ENCODE measurements around the gene CITED4. TPM values are rescaled to one million over a fixed set of nuclear protein-coding genes. Genes with fewer than 3 reads are reported as not detected.

CITED4 gene
- total RNA-seq, 2 experiments from 2014 or later: 2.0 TPM; not detected in 1

DNA sequence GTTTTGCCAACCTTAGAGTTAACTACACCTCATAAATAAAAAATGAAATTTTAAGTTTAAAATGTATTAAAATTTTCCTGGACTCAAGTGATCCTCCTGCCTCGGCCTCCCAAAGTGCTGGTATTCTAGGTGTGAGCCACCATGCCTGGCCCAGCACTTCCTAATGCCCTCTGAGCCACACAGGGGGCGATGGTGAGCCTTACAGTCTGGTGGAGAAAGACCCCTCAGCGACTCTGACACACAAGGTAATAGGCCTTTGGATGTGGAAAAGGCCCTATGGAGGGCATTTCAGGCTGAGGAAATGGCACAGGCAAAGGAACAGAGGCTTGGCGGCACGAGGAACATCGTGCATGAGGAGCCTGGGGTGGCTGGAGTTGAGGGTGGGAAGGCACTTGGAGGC, 6.7 kb downstream of the CITED4 start:
- CTCF ChIA-PET (ENCODE audit: unreplicated experiment): no interaction called here
- H3K79me2 ChIP-seq (ENCODE audit: insufficient read depth, low read depth, low read length): no peaks in the 10 kb centered on the region
- no peak for DNase-seq (ENCODE audit: low spot score)
- H3K9me2 ChIP-seq (ENCODE audit: insufficient read depth, low read length): no peaks in the 10 kb centered on the region
- no peaks in the 10 kb centered on the region for H3K4me1 ChIP-seq (ENCODE audit: insufficient read depth, low read length, poor library complexity, severe bottlenecking)
- H4K20me1 ChIP-seq (ENCODE audit: insufficient read depth, low read length): no peaks in the 10 kb centered on the region
- no peak overlapping the region for H3K4me2 ChIP-seq (ENCODE audit: low read length)
- no peak for TF ChIP-seq EZH2phosphoT487 (IDR thresholded peaks at IDR 0.05; ENCODE audit: borderline replicate concordance, low read depth, low read length)
- TF ChIP-seq, protein P1, sequence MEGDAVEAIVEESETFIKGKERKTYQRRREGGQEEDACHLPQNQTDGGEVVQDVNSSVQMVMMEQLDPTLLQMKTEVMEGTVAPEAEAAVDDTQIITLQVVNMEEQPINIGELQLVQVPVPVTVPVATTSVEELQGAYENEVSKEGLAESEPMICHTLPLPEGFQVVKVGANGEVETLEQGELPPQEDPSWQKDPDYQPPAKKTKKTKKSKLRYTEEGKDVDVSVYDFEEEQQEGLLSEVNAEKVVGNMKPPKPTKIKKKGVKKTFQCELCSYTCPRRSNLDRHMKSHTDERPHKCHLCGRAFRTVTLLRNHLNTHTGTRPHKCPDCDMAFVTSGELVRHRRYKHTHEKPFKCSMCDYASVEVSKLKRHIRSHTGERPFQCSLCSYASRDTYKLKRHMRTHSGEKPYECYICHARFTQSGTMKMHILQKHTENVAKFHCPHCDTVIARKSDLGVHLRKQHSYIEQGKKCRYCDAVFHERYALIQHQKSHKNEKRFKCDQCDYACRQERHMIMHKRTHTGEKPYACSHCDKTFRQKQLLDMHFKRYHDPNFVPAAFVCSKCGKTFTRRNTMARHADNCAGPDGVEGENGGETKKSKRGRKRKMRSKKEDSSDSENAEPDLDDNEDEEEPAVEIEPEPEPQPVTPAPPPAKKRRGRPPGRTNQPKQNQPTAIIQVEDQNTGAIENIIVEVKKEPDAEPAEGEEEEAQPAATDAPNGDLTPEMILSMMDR (conservative IDR thresholded peaks at IDR 0.05; ENCODE audit: low read length): peak; percentile 54
- no peaks in the 10 kb centered on the region for H3K36me3 ChIP-seq (ENCODE audit: insufficient read depth, low read length)
- POLR2A ChIA-PET: no interaction called here
- intact Hi-C loops (cut with micrococcal nuclease; ENCODE audit: unreplicated experiment): no loop called here
- no peaks in the 10 kb centered on the region for H3K9me3 ChIP-seq (ENCODE audit: low read length)
- H3K27ac ChIP-seq (ENCODE audit: low read depth, low read length, poor library complexity, severe bottlenecking): no peak overlapping the region
- H3K4me3 ChIP-seq (ENCODE audit: low read depth, low read length, poor library complexity, severe bottlenecking): no peak overlapping the region
- BruUV-seq (replicated peaks): no TSS peak
- H2AFZ ChIP-seq (ENCODE audit: low read length): no peak overlapping the region

- no TSS peak for BruUV-seq (replicated peaks)
- ChIA-PET CTCF (ENCODE audit: unreplicated experiment) (interaction anchor here (0.5 to 0.8 kb wide), 2 partner anchors 80 to 178 kb away, joined by 3 to 4 read pairs; no protein-coding TSS in a partner anchor), POLR2A (no interaction called here)
- Histone ChIP-seq H3K79me2 (ENCODE audit: insufficient read depth, low read depth, low read length) (no peaks in the 10 kb centered on the region), H3K4me2 (ENCODE audit: low read length) (no peak overlapping the region), H3K9me3 (ENCODE audit: low read length) (no peaks in the 10 kb centered on the region), H2AFZ (ENCODE audit: low read length) (no peak overlapping the region), H3K36me3 (ENCODE audit: insufficient read depth, low read length) (no peaks in the 10 kb centered on the region), H3K27ac (ENCODE audit: low read depth, low read length, poor library complexity, severe bottlenecking) (no peak overlapping the region), H3K4me1 (ENCODE audit: insufficient read depth, low read length, poor library complexity, severe bottlenecking) (peaks cover 11% of the 10 kb centered on the region), H4K20me1 (ENCODE audit: insufficient read depth, low read length) (no peaks in the 10 kb centered on the region), H3K9me2 (ENCODE audit: insufficient read depth, low read length) (no peaks in the 10 kb centered on the region), H3K4me3 (ENCODE audit: low read depth, low read length, poor library complexity, severe bottlenecking) (no peak overlapping the region)
- no peak for DNase-seq (ENCODE audit: low spot score)
- intact Hi-C loops (cut with micrococcal nuclease; ENCODE audit: unreplicated experiment): loop anchor here (5.0 kb wide), 1 partner anchor 262 kb away; no protein-coding TSS in a partner anchor
- TF ChIP-seq, protein P1 (conservative IDR thresholded peaks at IDR 0.05; ENCODE audit: low read length): no peak
- TF ChIP-seq EZH2phosphoT487 (IDR thresholded peaks at IDR 0.05; ENCODE audit: borderline replicate concordance, low read depth, low read length): no peak
Observed at GRCh38 chr1:40853885-40854170, 8.3 kb downstream of the CITED4 start.

DNA sequence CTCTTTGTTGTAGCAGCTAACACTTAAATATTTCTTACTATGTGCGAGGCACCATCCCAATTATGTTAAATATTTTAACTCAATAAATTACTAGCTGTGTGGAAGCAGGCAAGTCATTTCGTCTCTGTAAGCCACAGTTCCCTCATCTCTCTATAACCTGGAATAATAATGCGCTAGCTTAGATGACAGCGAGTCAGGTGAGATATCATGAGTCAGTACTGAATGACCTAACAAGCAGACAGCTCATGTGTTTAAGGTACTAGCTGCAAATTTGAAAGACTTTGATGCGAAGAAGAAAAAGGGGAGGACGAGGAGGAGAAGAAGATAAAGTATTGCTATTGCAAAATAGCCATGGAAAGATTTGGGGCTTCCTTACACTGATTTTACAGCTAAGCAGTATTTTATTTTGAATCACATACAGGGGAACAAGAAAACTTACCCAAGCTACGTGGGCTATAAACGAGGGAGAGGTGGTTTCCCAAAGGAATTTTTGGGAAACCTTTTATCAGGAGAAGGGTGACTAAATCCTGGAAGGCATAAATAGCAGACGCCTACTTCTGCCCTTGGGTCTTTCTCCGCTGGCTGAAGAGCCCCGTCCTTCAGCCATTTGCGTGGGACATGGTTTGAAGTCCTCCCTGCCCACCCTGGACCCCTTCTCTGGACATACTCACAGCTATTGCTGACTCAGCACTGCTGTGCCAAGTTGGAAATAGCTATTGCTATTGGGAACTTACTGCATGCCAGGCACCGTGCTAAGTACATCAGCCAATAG, 8.9 kb downstream of the CITED4 start:
- intact Hi-C loops (cut with micrococcal nuclease; ENCODE audit: unreplicated experiment): loop anchor here (5.0 kb wide), 1 partner anchor 261 kb away; no protein-coding TSS in a partner anchor
- Histone ChIP-seq H3K9me3 (ENCODE audit: low read length) (no peaks in the 10 kb centered on the region), H3K4me2 (ENCODE audit: low read length) (no peak overlapping the region), H3K9me2 (ENCODE audit: insufficient read depth, low read length) (no peaks in the 10 kb centered on the region), H4K20me1 (ENCODE audit: insufficient read depth, low read length) (no peaks in the 10 kb centered on the region), H3K27ac (ENCODE audit: low read depth, low read length, poor library complexity, severe bottlenecking) (no peak overlapping the region), H3K4me1 (ENCODE audit: insufficient read depth, low read length, poor library complexity, severe bottlenecking) (peaks cover 11% of the 10 kb centered on the region), H3K4me3 (ENCODE audit: low read depth, low read length, poor library complexity, severe bottlenecking) (no peak overlapping the region), H3K36me3 (ENCODE audit: insufficient read depth, low read length) (no peaks in the 10 kb centered on the region), H3K79me2 (ENCODE audit: insufficient read depth, low read depth, low read length) (no peaks in the 10 kb centered on the region), H2AFZ (ENCODE audit: low read length) (no peak overlapping the region)
- no peak for DNase-seq (ENCODE audit: low spot score)
- ChIA-PET POLR2A (interaction anchor here (0.6 kb wide), 1 partner anchor 18 kb away, joined by 3 read pairs; no protein-coding TSS in a partner anchor), CTCF (ENCODE audit: unreplicated experiment) (interaction anchor here (0.5 to 0.8 kb wide), 2 partner anchors 79 to 178 kb away, joined by 3 to 4 read pairs; no protein-coding TSS in a partner anchor)
- no TSS peak for BruUV-seq (replicated peaks)
- TF ChIP-seq EZH2phosphoT487 (IDR thresholded peaks at IDR 0.05; ENCODE audit: borderline replicate concordance, low read depth, low read length): no peak
- TF ChIP-seq, protein P1 (conservative IDR thresholded peaks at IDR 0.05; ENCODE audit: low read length): no peak
